Adrenal gland (tissue), 12 donors: ENCODE measurements around the gene MYH9. TPM values are rescaled to one million over a fixed set of nuclear protein-coding genes. Genes with fewer than 3 reads are reported as not detected.

ENCODE experiments used
- DNase-seq, 7 donors: peaks; one replicate each; pipeline ENCODE4 v3.0.0-alpha.2; 2019 to 2020
- H3K27ac ChIP-seq, 5 donors: fragments of 200-600 bp; sonication (generic) in 4 of 5; 1 replicate in 3 of 5; 2 replicates in 2 of 5; pipeline versions ENCODE4 v1.5.1 to v1.8.0; 2016 to 2020; ENCODE audit warnings: mild to moderate bottlenecking in 1 of 5
- H3K27me3 ChIP-seq: fragments of 200-600 bp; 2 replicates; pipeline ENCODE4 v1.8.0; 2021
- H3K36me3 ChIP-seq, 2 donors: fragments of 200-600 bp; replicated peaks in 1 of 2; 1 replicate in 1 of 2; 2 replicates in 1 of 2; pipeline versions ENCODE4 v1.5.1 to v1.8.0; 2018 to 2022
- H3K4me1 ChIP-seq, 2 donors: fragments of 200-600 bp; replicated peaks in 1 of 2; 1 replicate in 1 of 2; 2 replicates in 1 of 2; pipeline versions ENCODE4 v1.5.1 to v1.8.0; 2018 to 2021
- H3K4me3 ChIP-seq, 4 donors: fragments of 200-600 bp; sonication (generic) in 3 of 4; one replicate each; pipeline ENCODE4 v1.5.1; 2016 to 2018
- H3K9me3 ChIP-seq, 3 donors: fragments of 200-600 bp; sonication (generic) in 1 of 3; replicated peaks in 1 of 3; 1 replicate in 2 of 3; 2 replicates in 1 of 3; pipeline versions ENCODE4 v1.5.1 to v1.8.0; 2016 to 2021
- CTCF ChIP-seq, 6 experiments: fragments of 450-650 bp in 4 of 6; fragments of 200-600 bp in 2 of 6; sonication (generic) in 1 of 6; IDR thresholded peaks; 1 replicate in 5 of 6; 2 replicates in 1 of 6; pipeline versions ENCODE4 v1.5.1 to v1.8.0; 2016 to 2021; ENCODE audit warnings: antibody characterized with exemption in 6 of 6, mild to moderate bottlenecking in 2 of 6, moderate library complexity in 1 of 6
- POLR2A ChIP-seq, 2 donors: fragments of 450-650 bp; IDR thresholded peaks; one replicate each; pipeline ENCODE4 v1.6.1; 2017; ENCODE audit warnings: antibody characterized with exemption in 2 of 2, mild to moderate bottlenecking in 2 of 2, moderate library complexity in 1 of 2
- WGBS, 4 donors: extraction: QIAGEN DNeasy Blood & Tissue Kit in 2 of 4; methylation state at CpG; one replicate each; pipeline versions ENCODE4 v1.1.5 to v1.1.7; 2013 to 2017; 5-methylcytosine and 5-hydroxymethylcytosine counted together
- intact Hi-C, 2 donors: fragments of 100-400 bp; cut with DNase I; formaldehyde crosslinking; loops; one replicate each; pipeline versions ENCODE4 v1.14.1 to v1.15.0; 2022 to 2023
- polyA plus RNA-seq, 3 donors: library from polyadenylated mRNA; stranded (reverse); fragments of 200-250 nt in 2 of 3; fragments of 350-450 nt in 1 of 3; fragmentation: Illumina TruSeq in 1 of 3; extraction: RNeasy Lipid Tissue Mini Kit (QIAGEN cat#74804) in 1 of 3; gene quantifications; one replicate each; pipeline ENCODE4 v1.2.3, GENCODE V29; 2013 to 2014
- total RNA-seq, 9 donors: library from RNA; depleted of rRNA in 4 of 9; stranded (reverse); fragments of >200 nt in 4 of 9; fragments of 120-200 nt in 1 of 9; fragmentation: NEBNext Ultra II Directional in 1 of 9; extraction: Animal tissue kit (Norgen Biotek cat#: 25700) in 1 of 9; gene quantifications; one replicate each; pipeline versions ENCODE4 v1.1.0 to v1.2.4, GENCODE V29; 2013 to 2023
- donor health status: healthy with polysubstance abuse.
- donor health status: Bipolar disorder and iron deficiency.
- donor health status: DM: yes; HTN: yes; CAD: no.
- donor health status: DM: no; HTN: no; CAD: no.
- donor health status: DM: no; HTN: no; CAD: no.
- donor health status: DM: yes; HTN: yes; CAD: no.

The MYH9 gene
- total and polyA plus RNA-seq, 12 donors, result 96.2 to 427 (median 319) TPM

GRCh38 chr22:36419912-36420882 is 32.4 kb upstream of the MYH9 start:
- intact Hi-C loops, result no loop called here
- H3K36me3 ChIP-seq, result no peaks in the 10 kb centered on the region
- no peak for TF ChIP-seq CTCF (IDR thresholded peaks at IDR 0.05)
- no peak for TF ChIP-seq POLR2A (IDR thresholded peaks at IDR 0.05)
- H3K27me3 ChIP-seq, result no peaks in the 10 kb centered on the region
- DNase-seq, result no peak
- WGBS, 4 donors, result 71 to 78% (median 75%) methylated on average over 20 to 21 of the region's 21 CpGs
- peaks cover 12 to 20% of the 10 kb centered on the region in 2 donors for H3K4me1 ChIP-seq
- H3K9me3 ChIP-seq, result no peaks in the 10 kb centered on the region
- H3K4me3 ChIP-seq, result no peak overlapping the region
- H3K27ac ChIP-seq, result peak overlapping the region in 4 of 5 donors; percentile 66 to 80 (median 75)

GRCh38 chr22:36419177-36419911 is 31.6 kb upstream of the MYH9 start:
- H3K4me1 ChIP-seq, result peaks cover 12 to 20% of the 10 kb centered on the region in 2 donors
- peak overlapping the region in 4 of 5 donors; percentile 66 to 80 (median 75) for H3K27ac ChIP-seq
- H3K27me3 ChIP-seq, result no peaks in the 10 kb centered on the region
- no peaks in the 10 kb centered on the region for H3K9me3 ChIP-seq
- WGBS, 4 donors, result 16 to 28% (median 24%) methylated on average over 13 of the region's 13 CpGs
- TF ChIP-seq POLR2A (IDR thresholded peaks at IDR 0.05), result peak in 1 of 2 donors; percentile 26
- no peak for TF ChIP-seq CTCF (IDR thresholded peaks at IDR 0.05)
- intact Hi-C loops, result no loop called here
- H3K4me3 ChIP-seq, result peak overlapping the region in 1 of 4 donors; percentile 5
- DNase-seq, result peak in 6 of 7 donors; percentile 61 to 82 (median 68)
- H3K36me3 ChIP-seq, result no peaks in the 10 kb centered on the region

GRCh38 chr22:36417281-36417686 is 29.5 kb upstream of the MYH9 start:
- DNase-seq, result peak in 6 of 7 donors; percentile 48 to 73 (median 64)
- Histone ChIP-seq H3K9me3 (no peaks in the 10 kb centered on the region), H3K27me3 (no peaks in the 10 kb centered on the region), H3K27ac (peak overlapping the region in 3 of 5 donors; percentile 27 to 68 (median 64)), H3K4me3 (no peak overlapping the region), H3K36me3 (no peaks in the 10 kb centered on the region), H3K4me1 (peaks cover 12 to 20% of the 10 kb centered on the region in 2 donors)
- TF ChIP-seq POLR2A (IDR thresholded peaks at IDR 0.05) (no peak), CTCF (IDR thresholded peaks at IDR 0.05) (no peak)
- intact Hi-C loops, result no loop called here
- WGBS, 4 donors, result 42 to 54% (median 45%) methylated on average over 9 of the region's 9 CpGs
